ENCODE data around the gene DNAH1. TPM values are rescaled to one million over a fixed set of nuclear protein-coding genes. Genes with fewer than 3 reads are reported as not detected.

The DNAH1 gene
- total RNA-seq, 1 experiment from 2014 or later, result 2.4 TPM

DNA sequence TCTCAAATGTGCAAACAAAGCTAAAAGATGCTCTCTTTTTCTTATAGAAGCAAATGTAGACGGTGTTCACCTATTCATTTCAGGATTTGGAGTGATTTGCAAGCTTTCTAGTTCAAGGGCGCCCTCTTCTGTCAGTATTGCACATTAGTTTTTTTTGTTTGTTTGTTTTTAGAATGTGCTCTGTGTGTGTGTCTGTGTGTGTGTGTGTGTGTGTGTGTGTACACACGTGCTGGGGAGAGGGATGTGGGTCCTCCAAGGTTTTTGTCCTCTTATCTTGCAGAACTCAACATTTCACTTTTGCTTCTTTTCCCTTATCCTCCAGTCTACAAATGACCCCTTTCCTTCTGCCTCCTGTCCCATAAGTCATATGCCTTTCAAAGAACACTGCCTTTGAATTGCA lies 23.5 kb downstream of the DNAH1 start:
- in situ Hi-C loops (cut with HindIII; ENCODE audit: low pct_unique_long_range_greater_than_20kb, low sequenced_read_pairs), result no loop called here
- TF ChIP-seq POLR2AphosphoS5 (IDR thresholded peaks at IDR 0.05; ENCODE audit: low read depth, low read length), result no peak
- TF ChIP-seq SIN3A (IDR thresholded peaks at IDR 0.05; ENCODE audit: borderline replicate concordance, insufficient read depth, low read depth, low read length), result no peak
- TF ChIP-seq TCF7L2 (IDR thresholded peaks at IDR 0.05; ENCODE audit: low read depth, low read length), result no peak
- TF ChIP-seq, protein P1, sequence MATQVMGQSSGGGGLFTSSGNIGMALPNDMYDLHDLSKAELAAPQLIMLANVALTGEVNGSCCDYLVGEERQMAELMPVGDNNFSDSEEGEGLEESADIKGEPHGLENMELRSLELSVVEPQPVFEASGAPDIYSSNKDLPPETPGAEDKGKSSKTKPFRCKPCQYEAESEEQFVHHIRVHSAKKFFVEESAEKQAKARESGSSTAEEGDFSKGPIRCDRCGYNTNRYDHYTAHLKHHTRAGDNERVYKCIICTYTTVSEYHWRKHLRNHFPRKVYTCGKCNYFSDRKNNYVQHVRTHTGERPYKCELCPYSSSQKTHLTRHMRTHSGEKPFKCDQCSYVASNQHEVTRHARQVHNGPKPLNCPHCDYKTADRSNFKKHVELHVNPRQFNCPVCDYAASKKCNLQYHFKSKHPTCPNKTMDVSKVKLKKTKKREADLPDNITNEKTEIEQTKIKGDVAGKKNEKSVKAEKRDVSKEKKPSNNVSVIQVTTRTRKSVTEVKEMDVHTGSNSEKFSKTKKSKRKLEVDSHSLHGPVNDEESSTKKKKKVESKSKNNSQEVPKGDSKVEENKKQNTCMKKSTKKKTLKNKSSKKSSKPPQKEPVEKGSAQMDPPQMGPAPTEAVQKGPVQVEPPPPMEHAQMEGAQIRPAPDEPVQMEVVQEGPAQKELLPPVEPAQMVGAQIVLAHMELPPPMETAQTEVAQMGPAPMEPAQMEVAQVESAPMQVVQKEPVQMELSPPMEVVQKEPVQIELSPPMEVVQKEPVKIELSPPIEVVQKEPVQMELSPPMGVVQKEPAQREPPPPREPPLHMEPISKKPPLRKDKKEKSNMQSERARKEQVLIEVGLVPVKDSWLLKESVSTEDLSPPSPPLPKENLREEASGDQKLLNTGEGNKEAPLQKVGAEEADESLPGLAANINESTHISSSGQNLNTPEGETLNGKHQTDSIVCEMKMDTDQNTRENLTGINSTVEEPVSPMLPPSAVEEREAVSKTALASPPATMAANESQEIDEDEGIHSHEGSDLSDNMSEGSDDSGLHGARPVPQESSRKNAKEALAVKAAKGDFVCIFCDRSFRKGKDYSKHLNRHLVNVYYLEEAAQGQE (IDR thresholded peaks at IDR 0.05; ENCODE audit: insufficient read depth in 1 of 2, low read depth in 2 of 2, low read length in 1 of 2), result no peak
- TF ChIP-seq, protein P2, sequence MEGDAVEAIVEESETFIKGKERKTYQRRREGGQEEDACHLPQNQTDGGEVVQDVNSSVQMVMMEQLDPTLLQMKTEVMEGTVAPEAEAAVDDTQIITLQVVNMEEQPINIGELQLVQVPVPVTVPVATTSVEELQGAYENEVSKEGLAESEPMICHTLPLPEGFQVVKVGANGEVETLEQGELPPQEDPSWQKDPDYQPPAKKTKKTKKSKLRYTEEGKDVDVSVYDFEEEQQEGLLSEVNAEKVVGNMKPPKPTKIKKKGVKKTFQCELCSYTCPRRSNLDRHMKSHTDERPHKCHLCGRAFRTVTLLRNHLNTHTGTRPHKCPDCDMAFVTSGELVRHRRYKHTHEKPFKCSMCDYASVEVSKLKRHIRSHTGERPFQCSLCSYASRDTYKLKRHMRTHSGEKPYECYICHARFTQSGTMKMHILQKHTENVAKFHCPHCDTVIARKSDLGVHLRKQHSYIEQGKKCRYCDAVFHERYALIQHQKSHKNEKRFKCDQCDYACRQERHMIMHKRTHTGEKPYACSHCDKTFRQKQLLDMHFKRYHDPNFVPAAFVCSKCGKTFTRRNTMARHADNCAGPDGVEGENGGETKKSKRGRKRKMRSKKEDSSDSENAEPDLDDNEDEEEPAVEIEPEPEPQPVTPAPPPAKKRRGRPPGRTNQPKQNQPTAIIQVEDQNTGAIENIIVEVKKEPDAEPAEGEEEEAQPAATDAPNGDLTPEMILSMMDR (IDR thresholded peaks at IDR 0.05), result peak; percentile 73
- Histone ChIP-seq H3K4me1 (ENCODE audit: control insufficient read depth, insufficient read depth, low read length) (no peaks in the 10 kb centered on the region), H3K36me3 (ENCODE audit: control insufficient read depth, insufficient read depth, low read length) (no peaks in the 10 kb centered on the region), H3K9me3 (ENCODE audit: control insufficient read depth, insufficient read depth, low read depth, low read length) (no peaks in the 10 kb centered on the region), H3K27ac (ENCODE audit: low read length) (no peak overlapping the region), H3K27me3 (ENCODE audit: control insufficient read depth, insufficient read depth, low read length) (no peaks in the 10 kb centered on the region), H3K4me3 (ENCODE audit: low read depth in 2 of 2, low read length in 2 of 2) (no peak overlapping the region)
- no TSS peak for BruUV-seq (replicated peaks)
- intact Hi-C loops (cut with micrococcal nuclease; ENCODE audit: unreplicated experiment), result loop anchor here (2.0 to 10.0 kb wide), 2 partner anchors 49 to 105 kb away; partner anchors contain the start of gene TWF2
- DNase-seq (ENCODE audit: low read depth, low spot score) (peak; percentile 45), ATAC-seq (peak; percentile 56)
- ChIA-PET CTCF (interaction anchor here (0.7 to 1.0 kb wide), 7 partner anchors 8 to 181 kb away, joined by 3 to 7 read pairs (median 4); no protein-coding TSS in a partner anchor), POLR2A (interaction anchor here (0.6 kb wide), 2 partner anchors 58 to 61 kb away, joined by 3 to 4 read pairs; partner anchors contain the start of gene WDR82)

DNA sequence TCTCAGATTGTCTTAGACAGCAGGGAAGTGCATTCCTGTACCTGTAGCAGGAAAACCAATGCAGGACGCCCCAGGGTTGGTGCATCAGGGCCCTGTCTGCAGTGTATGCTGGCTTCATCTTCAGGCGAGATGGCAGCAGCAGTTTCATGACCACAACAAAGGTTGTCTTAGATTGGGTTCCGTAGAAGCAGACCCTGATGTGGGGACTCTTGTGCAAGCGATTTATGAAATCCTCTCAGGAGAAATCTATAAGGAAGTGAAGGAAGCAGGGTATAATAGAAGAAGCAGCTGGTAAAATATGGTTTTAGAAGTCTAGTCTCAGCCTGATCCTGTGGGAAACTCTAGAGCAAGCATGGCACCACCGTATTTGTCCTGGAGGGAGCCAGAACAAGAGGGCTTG lies 25.0 kb downstream of the DNAH1 start:
- no peaks in the 10 kb centered on the region for H3K36me3 ChIP-seq (ENCODE audit: control insufficient read depth, insufficient read depth, low read length)
- in situ Hi-C loops (cut with HindIII; ENCODE audit: low pct_unique_long_range_greater_than_20kb, low sequenced_read_pairs), result no loop called here
- ChIA-PET CTCF (no interaction called here), POLR2A (no interaction called here)
- TF ChIP-seq TCF7L2 (IDR thresholded peaks at IDR 0.05; ENCODE audit: low read depth, low read length), result no peak
- no peak for TF ChIP-seq POLR2AphosphoS5 (IDR thresholded peaks at IDR 0.05; ENCODE audit: low read depth, low read length)
- TF ChIP-seq, protein P2 (IDR thresholded peaks at IDR 0.05), result no peak
- TF ChIP-seq, protein P1 (IDR thresholded peaks at IDR 0.05; ENCODE audit: insufficient read depth in 1 of 2, low read depth in 2 of 2, low read length in 1 of 2), result no peak
- TF ChIP-seq SIN3A (IDR thresholded peaks at IDR 0.05; ENCODE audit: borderline replicate concordance, insufficient read depth, low read depth, low read length), result no peak
- H3K9me3 ChIP-seq (ENCODE audit: control insufficient read depth, insufficient read depth, low read depth, low read length), result no peaks in the 10 kb centered on the region
- no peaks in the 10 kb centered on the region for H3K27me3 ChIP-seq (ENCODE audit: control insufficient read depth, insufficient read depth, low read length)
- ATAC-seq (no peak), DNase-seq (ENCODE audit: low read depth, low spot score) (no peak)
- no peak overlapping the region for H3K4me3 ChIP-seq (ENCODE audit: low read depth in 2 of 2, low read length in 2 of 2)
- no peak overlapping the region for H3K27ac ChIP-seq (ENCODE audit: low read length)
- no peaks in the 10 kb centered on the region for H3K4me1 ChIP-seq (ENCODE audit: control insufficient read depth, insufficient read depth, low read length)
- intact Hi-C loops (cut with micrococcal nuclease; ENCODE audit: unreplicated experiment), result no loop called here
- no TSS peak for BruUV-seq (replicated peaks)

All from Panc1 (cell line).